H1 (cell line): ENCODE measurements around the gene BMI1. TPM values are rescaled to one million over a fixed set of nuclear protein-coding genes. Genes with fewer than 3 reads are reported as not detected.

Experiments used
- SRF ChIP-seq: IDR thresholded peaks from 2 replicates; pipeline ENCODE4 v1.6.1; 2011; ENCODE audit warnings: mild to moderate bottlenecking, low read depth, low read length, moderate library complexity
- polyA plus RNA-seq, 7 experiments: library from polyadenylated mRNA; depleted of rRNA in 3 of 7; stranded (reverse) in 5 of 7; unstranded in 2 of 7; fragments of >200 nt in 5 of 7; fragments of 200-250 nt in 2 of 7; gene quantifications; 1 replicate in 5 of 7; 2 replicates in 1 of 7; 4 replicates in 1 of 7; pipeline versions ENCODE4 v1.2.1 to v1.2.3, GENCODE V29; 2011 to 2013; ENCODE audit warnings: missing spikeins in 2 of 7, mixed read lengths in 2 of 7
- total RNA-seq: library from RNA; stranded (reverse); fragmentation: NEBNext Ultra II Directional; extraction: Animal tissue kit (Norgen Biotek cat#: 25700); gene quantifications from 2 replicates; pipeline ENCODE4 v1.2.1, GENCODE V29; 2021

Gene BMI1
- total and polyA plus RNA-seq, 2 of the 8 experiments (the other 6 are each of a cell fraction or from before 2014, with no cell fraction given) = 2.8 to 10.7 TPM

GRCh38 chr10:22278441-22278782 lies 42.5 kb upstream of the BMI1 start (continued):
- no peak for TF ChIP-seq SRF
- TF ChIP-seq, all 59 proteins: peak for 0
